Myocyte (in vitro differentiated cells): ENCODE results near the gene FXYD1. TPM values are rescaled to one million over a fixed set of nuclear protein-coding genes. Genes with fewer than 3 reads are reported as not detected.
A peak's percentile ranks its signal among the peaks of the same experiment; 100 is the strongest.
"Not testable (repeated sequence)": the region's sequence is repeated elsewhere in the genome, so short reads cannot be mapped to it uniquely, and the experiment has no call there.

Experiments
- DNase-seq: peaks from one replicate; pipeline ENCODE4 v3.0.0-alpha.2; 2012; ENCODE audit warnings: low read depth
- total RNA-seq: library from RNA; depleted of rRNA; stranded (reverse); fragments of >200 nt; gene quantifications from 2 replicates; pipeline ENCODE4 v1.2.3, GENCODE V29; 2014

Gene FXYD1
- total RNA-seq, 1 donor from 2014 or later, result 36.6 TPM

- peak; percentile 96 for DNase-seq
These were observed 14.2 kb upstream of the FXYD1 start for GRCh38 chr19:35124098-35125060.

GRCh38 chr19:35125270-35125717, 13.3 kb upstream of the FXYD1 start:
- DNase-seq, result no peak

- no peak for DNase-seq
These were observed 12.6 kb upstream of the FXYD1 start for GRCh38 chr19:35125749-35126623.

- no peak for DNase-seq
These were observed 12.0 kb upstream of the FXYD1 start for GRCh38 chr19:35126624-35126959.

- no peak for DNase-seq
These were observed 10.8 kb upstream of the FXYD1 start for GRCh38 chr19:35127871-35128270.

GRCh38 chr19:35128398-35129057, 10.1 kb upstream of the FXYD1 start:
- DNase-seq, result no peak

- DNase-seq, result not testable (repeated sequence)
These were observed 8.8 kb upstream of the FXYD1 start for GRCh38 chr19:35129724-35130274.

GRCh38 chr19:35130761-35131720, 7.6 kb upstream of the FXYD1 start:
- DNase-seq, result no peak

GRCh38 chr19:35132254-35132653, 6.4 kb upstream of the FXYD1 start:
- no peak for DNase-seq

- no peak for DNase-seq
These were observed 4.8 kb upstream of the FXYD1 start for GRCh38 chr19:35133826-35134225.

GRCh38 chr19:35134601-35135242, 3.9 kb upstream of the FXYD1 start, which contains the start of gene LGI4:
TSS of gene LGI4 (minus strand) at chr19:35135059. CDS start at chr19:35134680, 379 bp downstream.
- DNase-seq, result no peak

GRCh38 chr19:35135389-35135909, 3.2 kb upstream of the FXYD1 start:
- peak; percentile 81 for DNase-seq

- no peak for DNase-seq
These were observed 2.4 kb upstream of the FXYD1 start for GRCh38 chr19:35136231-35136630.

GRCh38 chr19:35136977-35137702, 1.5 kb upstream of the FXYD1 start:
- DNase-seq, result no peak

- DNase-seq, result no peak
These were observed 1.8 kb downstream of the FXYD1 start for GRCh38 chr19:35140207-35140961.

GRCh38 chr19:35140962-35141836, 2.6 kb downstream of the FXYD1 start:
- peak; percentile 69 for DNase-seq
